ELR (cell line): ENCODE results near the gene SSBP1.
"Not testable (repeated sequence)": the region's sequence is repeated elsewhere in the genome, so short reads cannot be mapped to it uniquely, and the experiment has no call there.

Experiments
- DNase-seq: peaks from one replicate; pipeline ENCODE4 v3.0.0-alpha.2; 2015; ENCODE audit warnings: low read depth

Gene SSBP1, protein sequence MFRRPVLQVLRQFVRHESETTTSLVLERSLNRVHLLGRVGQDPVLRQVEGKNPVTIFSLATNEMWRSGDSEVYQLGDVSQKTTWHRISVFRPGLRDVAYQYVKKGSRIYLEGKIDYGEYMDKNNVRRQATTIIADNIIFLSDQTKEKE

DNA sequence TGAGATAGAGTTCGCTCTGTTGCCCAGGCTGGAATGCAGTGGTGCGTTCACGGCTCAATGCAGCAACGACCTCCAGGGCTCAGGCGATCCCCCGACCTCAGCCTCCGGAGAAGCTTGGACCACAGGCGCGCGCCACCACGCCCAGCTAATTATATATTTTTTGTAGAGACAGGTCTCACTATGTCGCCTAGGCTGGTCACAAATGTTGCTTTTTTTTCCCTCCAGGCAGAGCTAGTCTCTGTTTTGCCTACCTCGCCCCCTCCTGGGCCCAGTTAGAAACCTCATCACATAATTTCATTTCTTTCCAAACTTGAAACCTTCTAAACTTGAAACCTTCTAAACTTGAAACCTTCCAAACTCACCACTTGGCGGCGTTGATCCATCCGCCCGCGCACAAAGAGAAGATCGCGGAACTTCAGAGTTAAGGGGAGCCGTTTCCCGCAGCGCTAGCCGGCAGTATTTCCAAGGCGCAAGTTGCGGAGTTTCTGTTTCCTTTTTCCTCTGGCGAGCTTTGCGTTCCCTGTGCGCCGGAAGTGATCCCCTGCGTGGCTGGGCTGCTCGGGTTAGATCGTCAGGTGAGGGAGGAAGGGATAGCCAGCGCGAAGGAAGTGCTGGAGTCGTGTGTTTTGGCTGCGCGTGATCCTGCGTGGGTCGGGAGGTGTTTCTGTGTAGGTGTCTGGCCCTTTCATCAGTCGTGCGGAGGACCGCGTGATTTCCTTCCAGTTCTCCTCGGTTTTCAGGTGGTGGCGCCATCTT is at the start of gene SSBP1:
TSS of gene SSBP1 (plus strand) at position 523 of the 756 bp plus-strand sequence. CDS start 809 bp downstream, outside the sequence.
- DNase-seq, result peak; percentile 96

DNA sequence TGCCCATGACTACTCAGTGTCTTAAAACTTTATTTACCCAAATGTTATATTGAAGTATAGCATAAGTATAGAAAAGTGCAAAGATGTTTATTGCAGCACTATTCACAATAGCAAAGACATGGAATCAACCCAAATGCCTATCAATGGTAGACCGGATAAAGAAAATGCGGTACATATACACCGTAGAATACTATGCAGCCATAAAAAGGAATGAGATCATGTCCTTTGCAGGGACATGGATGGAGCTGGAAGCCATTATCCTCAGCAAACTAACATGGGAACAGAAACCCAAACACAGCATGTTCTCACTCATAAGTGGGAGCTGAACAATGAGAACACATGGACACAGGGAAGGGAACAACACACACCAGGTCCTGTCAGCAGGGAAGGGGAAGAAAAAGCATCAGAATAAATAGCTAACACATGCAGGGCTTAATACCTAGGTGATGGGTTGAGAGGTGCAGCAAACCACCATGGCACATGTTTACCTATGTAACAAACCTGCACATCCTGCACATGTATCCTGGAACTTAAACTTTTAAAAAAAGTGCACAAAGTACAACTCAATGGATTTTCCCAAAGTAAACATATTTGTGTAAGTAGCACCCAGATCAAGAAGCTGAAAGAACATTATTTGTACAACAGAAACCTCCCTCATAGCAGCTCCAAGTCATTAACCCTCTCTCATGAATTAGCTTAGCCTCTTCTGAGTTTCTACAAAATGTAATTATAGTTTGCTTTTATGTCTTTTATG is 48.9 kb upstream of the SSBP1 start:
- not testable (repeated sequence) for DNase-seq

- DNase-seq, result no peak
Measured at GRCh38 chr7:141691540-141691939, 46.6 kb upstream of the SSBP1 start.

DNA sequence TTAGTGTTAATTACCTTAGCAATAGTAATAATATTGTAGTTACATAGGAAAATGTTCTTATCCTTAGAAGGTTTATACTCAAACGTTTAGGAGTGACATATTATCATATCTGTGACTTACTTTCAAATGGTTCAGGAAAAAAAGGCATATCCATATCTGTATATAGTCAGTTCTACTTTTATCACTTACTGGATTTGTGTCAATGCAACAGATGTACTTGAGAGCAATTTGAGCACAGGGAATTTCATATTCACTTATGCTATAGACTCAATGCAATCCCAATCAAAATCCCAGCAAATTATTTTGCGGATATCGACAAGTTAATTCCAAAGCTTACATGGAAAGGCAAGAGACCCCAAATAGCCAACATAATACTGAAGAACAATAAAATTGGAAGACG is 46.2 kb upstream of the SSBP1 start:
- no peak for DNase-seq

- no peak for DNase-seq
Measured at GRCh38 chr7:141693082-141693481, 45.1 kb upstream of the SSBP1 start.

GRCh38 chr7:141695803-141696289 is 42.3 kb upstream of the SSBP1 start:
- DNase-seq, result no peak

DNA sequence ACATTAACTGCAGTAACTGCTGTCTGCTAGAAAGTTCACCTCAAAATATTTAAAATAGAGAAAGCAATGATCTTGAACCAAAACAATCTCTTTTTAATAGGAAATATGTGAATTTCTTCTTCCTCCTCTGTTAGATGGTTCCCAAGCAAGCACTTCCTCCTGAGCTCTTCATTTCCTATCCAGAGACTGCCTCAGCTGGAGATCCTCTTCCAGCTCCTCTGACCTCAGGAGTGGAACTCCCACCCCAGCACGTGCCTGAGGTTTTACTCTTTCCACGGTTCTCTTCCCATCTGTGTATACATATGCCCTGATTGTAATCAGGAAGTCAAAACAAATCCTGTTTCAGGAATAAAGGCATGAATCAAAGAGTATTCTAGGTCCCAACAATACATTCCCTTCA is 41.8 kb upstream of the SSBP1 start:
- no peak for DNase-seq

- DNase-seq, result peak; percentile 84
Measured at GRCh38 chr7:141697211-141697871, 40.8 kb upstream of the SSBP1 start.

- DNase-seq, result no peak
Measured at GRCh38 chr7:141698247-141699015, 39.7 kb upstream of the SSBP1 start.

DNA sequence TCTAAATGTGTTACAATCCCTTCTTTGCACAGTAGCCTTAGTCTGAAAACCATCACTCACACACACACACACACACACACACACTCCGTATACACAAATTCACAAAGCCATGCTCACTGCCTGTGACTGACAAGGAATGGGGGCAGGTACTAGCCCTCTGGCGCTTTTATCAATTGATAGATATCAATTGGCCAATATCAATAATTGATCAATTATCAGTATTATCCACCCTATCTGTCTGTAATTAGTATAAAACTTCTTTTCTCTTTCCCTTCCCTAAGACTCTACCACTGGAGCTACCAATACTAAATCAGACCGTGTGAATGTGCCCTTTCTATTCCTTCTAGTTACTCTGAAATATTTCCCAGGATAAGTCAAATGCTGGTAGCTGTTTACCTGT is 38.3 kb upstream of the SSBP1 start:
- no peak for DNase-seq

- peak; percentile 10 for DNase-seq
Measured at GRCh38 chr7:141700296-141700847, 37.8 kb upstream of the SSBP1 start.

DNA sequence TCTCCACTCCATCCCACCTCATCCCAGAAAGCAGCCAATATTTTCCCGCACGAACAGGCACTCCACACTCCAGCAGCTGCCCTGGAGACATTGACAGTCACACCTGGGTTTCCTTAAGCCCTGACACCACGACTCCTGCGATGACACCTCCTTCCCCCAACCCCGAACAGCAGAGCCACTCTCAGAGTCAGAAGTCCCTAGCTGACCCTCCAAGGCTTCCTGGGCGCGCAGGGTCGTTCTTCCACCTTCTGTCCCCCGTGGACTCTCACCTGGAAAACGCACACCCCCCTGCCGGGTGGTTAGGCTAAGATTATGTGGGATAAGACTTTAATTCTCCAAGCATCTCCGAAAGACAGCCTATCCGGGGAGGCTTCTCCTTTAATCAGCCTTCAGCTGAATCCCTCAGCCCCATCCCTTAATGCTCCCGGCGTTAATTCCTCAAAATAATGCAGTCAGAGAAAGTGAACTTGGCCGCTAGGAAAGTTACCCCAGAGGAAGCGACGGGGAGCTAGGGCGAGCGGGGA is 37.2 kb upstream of the SSBP1 start:
- DNase-seq, result peak; percentile 30

DNA sequence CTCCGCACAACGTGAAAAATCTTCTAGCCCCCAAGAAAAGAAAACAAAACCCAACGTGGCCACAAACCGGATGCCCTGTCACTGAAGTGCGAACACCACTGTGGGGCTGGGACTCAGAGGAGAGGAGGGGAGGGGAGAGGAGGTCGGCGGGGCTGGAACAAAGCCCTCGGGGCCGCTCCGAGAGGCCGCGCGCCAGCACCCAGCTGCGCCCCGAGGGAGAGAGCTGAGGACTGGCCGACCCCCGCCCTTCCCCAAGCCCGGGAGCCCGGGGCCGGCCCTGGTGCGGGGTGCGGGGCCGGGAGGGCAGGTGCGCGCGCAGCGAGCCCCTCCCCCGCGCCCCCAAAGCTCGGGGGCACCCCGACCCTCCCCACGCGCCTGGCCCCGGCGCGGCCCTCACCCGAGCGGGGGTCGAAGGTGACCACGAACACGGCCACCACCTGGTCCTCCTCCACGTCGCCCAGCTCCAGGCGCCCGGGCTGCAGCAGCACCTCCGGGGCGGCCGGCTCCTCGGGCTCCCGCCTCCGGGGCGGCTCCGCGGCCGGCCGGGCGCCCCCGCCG is 36.6 kb upstream of the SSBP1 start:
- DNase-seq, result peak; percentile 56

- DNase-seq, result peak; percentile 50
Measured at GRCh38 chr7:141702047-141702567, 36.1 kb upstream of the SSBP1 start, which contains the start of gene DENND11. Gene DENND11, minus strand, starts transcription at chr7:141702166. Its CDS starts 13 bp downstream, at chr7:141702153.

GRCh38 chr7:141702892-141703291 is 35.3 kb upstream of the SSBP1 start:
- no peak for DNase-seq

- no peak for DNase-seq
Measured at GRCh38 chr7:141704112-141704511, 34.0 kb upstream of the SSBP1 start.

DNA sequence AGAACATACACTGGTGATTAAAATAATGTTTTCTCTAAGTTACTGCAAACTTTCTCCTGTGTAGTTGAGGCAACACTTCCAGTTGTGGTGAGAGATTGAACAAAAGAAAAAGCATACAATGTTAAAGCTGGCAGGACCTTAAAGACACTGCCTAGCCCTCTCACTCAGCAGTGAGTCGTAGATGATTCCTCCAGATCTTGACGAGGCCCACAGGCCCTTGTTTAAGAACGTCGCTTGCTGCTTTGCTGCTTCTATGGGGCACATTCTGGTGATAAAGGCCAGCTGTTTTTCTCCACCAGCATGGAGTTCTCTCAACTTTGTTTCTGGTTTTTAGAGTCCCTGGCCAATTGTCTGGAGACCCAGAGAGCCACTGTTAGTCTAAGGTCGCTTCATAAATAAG is 33.4 kb upstream of the SSBP1 start:
- DNase-seq, result peak; percentile 27

DNA sequence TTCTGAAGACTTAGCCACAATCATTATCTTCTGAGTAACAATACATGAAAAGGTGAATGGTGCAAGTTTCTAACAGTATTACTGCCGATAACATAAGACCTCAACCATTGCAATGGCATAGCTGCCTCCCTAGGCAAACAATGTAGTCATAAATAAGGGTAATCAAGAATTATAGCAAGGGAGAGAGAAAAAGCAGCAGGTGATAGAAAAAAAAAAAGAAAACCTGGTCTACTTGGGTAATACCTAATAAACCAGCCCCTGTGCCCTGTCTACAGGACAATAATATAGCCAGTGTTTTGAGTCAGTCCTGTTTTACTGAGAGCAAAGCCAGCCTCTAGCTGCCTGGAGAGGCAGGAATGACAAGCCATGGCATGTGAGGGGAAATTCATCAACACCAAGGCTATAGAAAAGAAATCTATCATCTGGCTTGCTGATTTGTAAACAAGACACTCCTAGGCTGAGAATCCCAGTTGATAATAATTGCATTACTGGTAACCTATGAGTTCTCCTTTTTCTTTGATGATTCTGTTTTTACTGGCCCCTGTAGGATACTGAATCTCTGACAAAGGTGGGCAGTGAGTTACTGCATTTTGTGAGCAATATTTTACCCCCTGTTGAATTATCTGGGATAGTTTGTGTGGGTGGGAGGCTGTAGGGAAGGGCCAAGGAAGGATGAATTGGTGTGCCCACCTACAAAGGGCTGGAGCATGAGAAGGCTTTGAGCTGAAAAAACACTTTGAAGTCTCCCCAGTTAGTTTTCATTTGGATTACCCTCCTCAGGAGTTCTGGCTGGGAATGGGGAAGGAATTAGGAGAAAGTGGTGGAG is 31.7 kb upstream of the SSBP1 start:
- DNase-seq, result no peak

- no peak for DNase-seq
Measured at GRCh38 chr7:141708351-141708750, 29.8 kb upstream of the SSBP1 start, which contains the start of gene WEE2. Gene WEE2, plus strand, starts transcription at chr7:141708353. Its CDS starts 406 bp downstream, at chr7:141708759.
